Measurements from ENCODE around the gene PSMB4.

DNA sequence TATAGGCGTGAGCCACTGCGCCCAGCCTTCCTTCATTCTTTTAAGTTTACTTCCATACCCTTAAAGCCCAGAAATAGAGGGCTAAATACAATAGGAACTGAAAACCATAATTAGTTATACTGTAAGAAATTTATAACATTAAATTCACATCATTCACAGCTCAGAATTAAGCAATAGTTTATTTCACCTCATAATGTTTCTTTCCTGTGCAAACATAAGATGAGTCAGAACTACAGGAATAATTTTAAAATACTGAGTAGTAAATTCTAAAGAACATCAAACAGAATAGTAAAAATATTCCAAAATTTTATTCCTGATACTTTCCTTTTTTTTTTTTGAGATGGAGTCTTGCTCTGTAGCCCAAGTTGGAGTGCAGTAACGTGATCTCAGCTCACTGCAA lies 35.8 kb downstream of the PSMB4 start:
- TF ChIP-seq, protein P1, sequence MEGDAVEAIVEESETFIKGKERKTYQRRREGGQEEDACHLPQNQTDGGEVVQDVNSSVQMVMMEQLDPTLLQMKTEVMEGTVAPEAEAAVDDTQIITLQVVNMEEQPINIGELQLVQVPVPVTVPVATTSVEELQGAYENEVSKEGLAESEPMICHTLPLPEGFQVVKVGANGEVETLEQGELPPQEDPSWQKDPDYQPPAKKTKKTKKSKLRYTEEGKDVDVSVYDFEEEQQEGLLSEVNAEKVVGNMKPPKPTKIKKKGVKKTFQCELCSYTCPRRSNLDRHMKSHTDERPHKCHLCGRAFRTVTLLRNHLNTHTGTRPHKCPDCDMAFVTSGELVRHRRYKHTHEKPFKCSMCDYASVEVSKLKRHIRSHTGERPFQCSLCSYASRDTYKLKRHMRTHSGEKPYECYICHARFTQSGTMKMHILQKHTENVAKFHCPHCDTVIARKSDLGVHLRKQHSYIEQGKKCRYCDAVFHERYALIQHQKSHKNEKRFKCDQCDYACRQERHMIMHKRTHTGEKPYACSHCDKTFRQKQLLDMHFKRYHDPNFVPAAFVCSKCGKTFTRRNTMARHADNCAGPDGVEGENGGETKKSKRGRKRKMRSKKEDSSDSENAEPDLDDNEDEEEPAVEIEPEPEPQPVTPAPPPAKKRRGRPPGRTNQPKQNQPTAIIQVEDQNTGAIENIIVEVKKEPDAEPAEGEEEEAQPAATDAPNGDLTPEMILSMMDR (IDR thresholded peaks at IDR 0.05), result no peak
- no peak for TF ChIP-seq EZH2 (IDR thresholded peaks at IDR 0.05; ENCODE audit: borderline replicate concordance, insufficient read depth, low read depth, low read length, poor library complexity, severe bottlenecking)

Measured in B cell (primary cell).